CMK (cell line): ENCODE measurements around the gene ZC4H2.
"Not testable (repeated sequence)": the region's sequence is repeated elsewhere in the genome, so short reads cannot be mapped to it uniquely, and the experiment has no call there.

Experiments
- DNase-seq: peaks from one replicate; pipeline ENCODE4 v3.0.0-alpha.2; 2010; ENCODE audit warnings: low read depth

Gene ZC4H2, protein sequence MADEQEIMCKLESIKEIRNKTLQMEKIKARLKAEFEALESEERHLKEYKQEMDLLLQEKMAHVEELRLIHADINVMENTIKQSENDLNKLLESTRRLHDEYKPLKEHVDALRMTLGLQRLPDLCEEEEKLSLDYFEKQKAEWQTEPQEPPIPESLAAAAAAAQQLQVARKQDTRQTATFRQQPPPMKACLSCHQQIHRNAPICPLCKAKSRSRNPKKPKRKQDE

DNA sequence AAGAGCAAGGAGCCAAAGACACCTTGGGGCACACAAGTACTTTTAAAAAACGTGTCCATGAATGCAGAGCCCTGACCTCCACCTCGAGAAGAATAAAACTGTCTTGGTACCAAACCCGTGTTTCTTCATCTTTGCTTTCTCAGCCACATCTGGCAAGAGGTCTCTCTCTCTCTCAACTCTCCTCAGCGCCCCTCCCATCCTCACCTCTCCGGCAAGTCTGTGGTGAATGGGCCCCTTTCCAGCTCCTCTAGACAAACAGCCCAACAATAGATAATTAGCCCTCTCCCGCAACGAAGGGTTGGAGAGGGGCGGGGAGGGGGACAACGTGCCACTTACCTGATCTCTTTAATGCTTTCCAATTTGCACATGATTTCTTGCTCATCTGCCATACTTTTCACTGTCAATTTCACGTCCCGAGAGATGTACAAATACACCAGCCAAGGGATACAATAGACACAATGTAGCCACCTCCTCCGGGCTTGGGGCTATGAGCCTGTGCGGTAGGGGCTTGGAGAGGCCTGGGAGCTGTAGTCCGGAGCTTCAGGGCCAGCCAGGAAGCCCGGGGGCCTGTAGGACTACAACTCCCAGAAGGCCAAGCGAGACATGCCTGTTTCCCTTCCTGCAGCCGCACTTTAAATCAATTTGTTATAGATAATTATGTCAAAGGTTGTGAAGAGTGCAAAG lies at the start of gene ZC4H2:
TSS of gene ZC4H2 (minus strand) at position 462 of the 684 bp plus-strand sequence. CDS start at position 389, 73 bp downstream.
- DNase-seq: no peak

DNA sequence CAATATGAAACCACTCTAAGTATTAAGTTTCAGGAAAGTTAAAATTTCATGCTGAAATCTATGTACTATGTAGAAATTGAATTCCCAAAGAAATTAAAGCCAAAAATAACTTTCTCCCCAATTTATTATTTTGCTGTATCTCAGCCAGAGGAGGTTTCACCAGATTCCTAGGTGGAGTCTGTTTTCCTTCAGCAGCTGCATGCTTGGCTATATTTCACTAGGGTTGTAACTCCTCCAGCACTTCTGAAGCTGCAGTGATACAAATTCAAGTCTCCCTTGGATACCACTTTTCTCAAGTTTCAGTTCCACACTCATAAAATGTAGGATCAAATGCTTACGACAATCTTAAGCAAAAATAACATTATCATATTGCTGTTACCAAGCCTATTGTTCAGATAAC lies 41.2 kb upstream of the ZC4H2 start:
- no peak for DNase-seq

DNA sequence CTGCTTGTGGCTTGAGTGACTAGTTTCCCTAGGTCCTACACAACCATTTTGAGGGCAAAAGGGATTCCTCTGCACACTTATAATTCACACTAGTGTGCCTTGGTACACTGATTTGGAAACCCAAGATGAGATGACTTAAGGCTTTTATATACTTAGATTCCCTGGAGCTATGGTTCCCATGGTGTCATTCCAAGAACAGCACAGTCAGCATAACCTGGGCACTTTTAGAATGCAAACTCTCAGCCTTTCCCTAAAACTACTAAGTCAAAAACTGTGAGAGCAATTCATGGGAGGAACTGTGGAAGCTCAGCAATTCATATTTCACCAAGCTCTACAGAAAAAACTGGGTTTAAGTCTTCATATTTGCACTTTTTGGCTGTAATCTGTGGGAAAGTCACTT lies 38.0 kb upstream of the ZC4H2 start:
- no peak for DNase-seq

DNA sequence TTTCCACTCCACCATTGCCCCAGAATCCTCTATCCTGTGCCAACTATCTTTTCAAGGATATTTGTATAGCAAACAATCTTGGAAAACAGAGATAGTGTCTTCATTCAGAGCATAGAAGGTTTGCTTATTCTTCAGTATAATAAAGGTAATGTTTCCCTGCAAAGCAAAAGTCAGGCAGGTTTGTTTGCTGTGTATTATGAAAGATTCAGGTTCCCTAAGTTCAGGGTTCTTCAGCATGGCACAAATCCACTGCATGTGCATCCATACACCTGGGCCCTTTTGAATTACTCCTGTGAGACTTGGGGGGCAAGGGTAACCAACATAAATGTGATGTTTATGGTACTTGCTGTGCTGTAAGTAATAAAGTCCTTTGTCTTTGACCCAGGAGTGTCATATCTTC lies 33.2 kb upstream of the ZC4H2 start:
- DNase-seq: no peak

DNA sequence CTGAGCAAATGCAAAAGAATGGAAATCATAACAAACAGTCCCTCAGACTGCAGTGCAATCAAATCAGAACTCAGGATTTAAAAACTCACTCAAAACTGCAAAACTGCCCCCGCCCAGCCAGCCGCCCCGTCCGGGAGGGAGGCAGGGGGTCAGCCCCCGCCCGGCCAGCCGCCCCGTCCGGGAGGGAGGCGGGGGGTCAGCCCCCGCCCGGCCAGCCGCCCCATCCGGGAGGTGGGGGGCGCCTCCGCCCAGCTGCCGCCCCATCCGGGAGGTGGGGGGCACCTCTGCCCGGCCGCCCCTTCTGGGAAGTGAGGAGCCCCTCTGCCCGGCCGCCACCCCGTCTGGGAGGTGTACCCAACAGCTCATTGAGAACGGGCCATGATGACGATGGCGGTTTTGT lies 26.0 kb upstream of the ZC4H2 start:
- DNase-seq: not testable (repeated sequence)

DNA sequence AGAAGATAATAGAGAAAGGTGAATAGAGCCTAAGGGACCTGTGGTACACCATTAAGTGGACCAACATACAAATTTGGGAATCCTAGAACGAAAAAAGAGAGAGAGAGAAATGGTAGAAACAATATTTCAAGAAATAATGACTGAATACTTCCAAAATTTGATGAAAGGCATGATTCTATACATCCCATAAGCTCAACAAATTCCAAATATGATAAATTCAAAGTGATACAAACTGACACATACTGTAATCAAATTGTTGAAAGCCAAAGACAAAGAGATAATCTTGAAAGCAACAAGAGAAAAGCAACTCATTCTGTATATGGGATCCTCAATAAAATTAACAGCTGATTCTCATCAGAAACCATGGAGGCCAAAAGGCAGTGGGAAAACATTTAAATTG lies 20.6 kb upstream of the ZC4H2 start:
- DNase-seq: no peak

DNA sequence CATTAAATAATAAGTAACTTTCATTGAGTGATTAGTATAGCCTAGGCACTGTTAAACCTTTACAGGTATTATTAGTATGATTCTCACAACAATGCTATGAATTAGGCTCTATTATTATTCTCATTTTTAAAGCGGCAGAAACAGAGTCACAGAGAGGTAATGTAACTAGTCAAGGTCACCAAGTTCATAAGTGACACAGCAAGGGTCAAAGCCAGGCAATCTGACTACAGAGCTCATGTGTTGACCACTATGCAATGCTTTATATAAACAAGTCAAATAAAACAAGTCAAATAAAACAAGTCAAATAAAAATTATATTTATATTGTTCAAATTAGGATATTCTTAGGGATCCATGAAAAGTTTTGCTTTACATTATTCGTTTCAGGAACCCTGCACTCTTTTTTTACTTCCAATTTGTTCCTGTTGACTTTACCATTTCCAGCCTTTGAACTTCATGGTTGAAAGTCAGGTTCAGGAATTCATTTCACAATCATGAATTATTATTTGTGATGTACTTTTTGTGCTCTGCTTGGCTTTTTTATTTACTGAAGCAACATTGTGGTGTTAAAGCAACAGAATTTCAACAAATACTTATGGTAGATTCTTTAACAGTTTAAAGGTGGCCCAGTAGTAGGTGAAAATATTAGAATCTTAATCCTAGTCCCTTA lies 18.0 kb upstream of the ZC4H2 start:
- no peak for DNase-seq

DNA sequence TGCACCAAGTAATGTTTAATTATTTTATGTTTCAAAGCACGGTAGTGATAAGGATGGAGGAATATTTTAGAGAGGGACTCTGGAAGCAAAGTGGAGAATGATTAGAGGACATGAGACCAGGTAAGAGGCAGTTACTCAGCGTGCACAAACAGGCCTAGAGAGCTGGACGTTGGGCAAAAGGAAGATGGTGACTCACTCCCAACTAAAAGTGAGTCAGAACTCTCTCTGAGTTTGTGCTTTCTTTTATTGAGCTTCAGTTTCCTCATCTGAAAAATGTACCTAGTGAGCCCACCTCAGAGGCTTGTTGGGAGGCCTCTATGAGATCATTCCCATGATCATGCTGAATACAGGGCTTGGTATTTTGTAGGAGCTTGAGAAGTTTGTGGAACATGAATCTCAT lies 1.6 kb upstream of the ZC4H2 start:
- no peak for DNase-seq

DNA sequence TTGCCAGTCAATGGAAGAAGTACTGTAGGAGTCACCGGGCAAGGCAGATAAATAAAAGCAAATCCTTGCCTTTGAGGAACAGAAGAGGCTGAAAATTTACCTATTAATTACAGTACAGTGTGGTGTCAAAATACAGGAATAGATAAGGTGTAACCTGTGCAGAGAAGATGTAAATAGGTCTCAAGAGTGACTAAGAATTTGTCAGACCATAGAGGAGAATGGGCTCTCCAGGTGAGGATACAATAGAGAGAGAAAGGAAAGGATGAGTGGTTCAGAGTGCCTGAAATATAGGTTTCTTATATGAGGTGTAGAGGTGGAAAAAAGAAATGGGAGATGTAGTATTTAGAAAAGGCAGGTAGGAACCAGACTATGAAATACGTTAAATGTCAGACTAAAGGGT lies 801 bp upstream of the ZC4H2 start:
- DNase-seq: no peak

DNA sequence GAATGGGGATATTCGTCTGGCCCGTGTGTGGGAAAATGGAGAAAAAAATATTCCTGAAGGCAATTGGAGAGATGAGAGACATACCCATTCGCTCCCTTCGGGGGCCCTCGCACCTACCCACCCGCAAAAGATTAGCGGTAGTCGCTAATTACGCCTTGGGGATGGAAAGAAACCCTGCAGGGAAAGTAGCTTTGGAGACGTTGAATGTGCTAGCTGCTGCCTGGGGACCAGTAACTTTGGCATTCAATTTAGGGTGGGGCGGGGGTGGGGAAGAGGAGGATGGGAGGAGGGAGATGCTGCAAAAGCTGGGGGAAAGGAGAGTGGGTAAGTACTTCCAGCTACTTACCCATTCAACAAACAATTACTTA lies 407 bp upstream of the ZC4H2 start:
- no peak for DNase-seq

DNA sequence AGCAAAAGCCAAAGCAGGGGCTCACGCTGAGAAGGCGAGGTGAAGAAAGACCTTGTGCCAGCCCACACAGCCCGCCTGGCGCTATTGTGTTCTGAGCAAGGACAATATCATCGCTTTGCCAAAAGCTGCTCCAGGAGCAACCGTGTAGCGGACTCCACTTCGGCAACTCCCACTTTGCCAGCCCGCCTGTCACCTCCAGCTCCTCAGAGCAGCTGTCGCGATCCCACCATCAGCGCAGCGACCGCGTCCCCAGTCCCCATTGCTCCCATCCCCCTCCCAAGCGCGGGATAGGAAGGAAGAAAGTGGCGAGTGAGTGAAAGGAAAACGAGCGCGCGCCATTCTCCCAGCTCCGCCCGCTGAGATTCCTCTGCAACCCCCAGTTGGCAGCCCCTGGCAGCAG lies 759 bp downstream of the ZC4H2 start:
- DNase-seq: no peak

DNA sequence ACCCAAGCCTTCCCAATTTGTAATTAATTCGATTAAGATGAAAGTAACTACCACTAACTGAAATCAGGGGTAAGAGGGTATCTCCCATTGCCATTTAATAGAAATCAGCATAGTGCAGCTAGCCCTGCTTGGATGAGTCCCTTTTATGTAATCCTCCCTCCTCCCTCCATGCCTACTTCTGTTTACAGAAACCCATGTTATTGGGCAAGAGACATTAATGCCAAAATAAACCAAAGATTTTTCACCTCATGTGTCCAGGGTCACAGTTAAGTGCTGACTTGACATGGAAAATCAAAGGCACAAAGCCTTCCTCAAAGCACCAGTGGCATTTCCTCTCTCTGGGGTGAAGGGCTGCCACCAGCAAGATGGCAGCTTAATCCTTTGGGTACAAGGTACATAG lies 50.8 kb downstream of the ZC4H2 start:
- DNase-seq: no peak

DNA sequence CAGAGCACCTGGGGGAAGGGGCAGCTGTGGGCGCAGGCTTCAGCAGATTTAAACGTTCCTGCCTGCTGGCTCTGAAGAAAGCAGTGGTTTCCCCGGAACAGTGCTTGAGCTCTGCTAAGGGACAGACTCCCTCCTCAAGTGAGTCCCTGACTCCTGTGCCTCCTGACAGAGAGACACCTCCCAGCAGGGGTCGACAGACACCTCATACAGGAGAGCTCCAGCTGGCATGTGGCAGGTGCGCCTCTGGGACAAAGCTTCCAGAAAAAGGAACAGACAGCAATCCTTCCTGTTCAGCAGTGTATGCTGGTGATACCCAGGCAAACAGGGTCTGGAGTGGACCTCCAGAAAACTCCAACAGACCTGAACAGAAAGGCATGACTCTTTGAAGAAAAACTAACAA lies 68.1 kb downstream of the ZC4H2 start:
- DNase-seq: no peak

DNA sequence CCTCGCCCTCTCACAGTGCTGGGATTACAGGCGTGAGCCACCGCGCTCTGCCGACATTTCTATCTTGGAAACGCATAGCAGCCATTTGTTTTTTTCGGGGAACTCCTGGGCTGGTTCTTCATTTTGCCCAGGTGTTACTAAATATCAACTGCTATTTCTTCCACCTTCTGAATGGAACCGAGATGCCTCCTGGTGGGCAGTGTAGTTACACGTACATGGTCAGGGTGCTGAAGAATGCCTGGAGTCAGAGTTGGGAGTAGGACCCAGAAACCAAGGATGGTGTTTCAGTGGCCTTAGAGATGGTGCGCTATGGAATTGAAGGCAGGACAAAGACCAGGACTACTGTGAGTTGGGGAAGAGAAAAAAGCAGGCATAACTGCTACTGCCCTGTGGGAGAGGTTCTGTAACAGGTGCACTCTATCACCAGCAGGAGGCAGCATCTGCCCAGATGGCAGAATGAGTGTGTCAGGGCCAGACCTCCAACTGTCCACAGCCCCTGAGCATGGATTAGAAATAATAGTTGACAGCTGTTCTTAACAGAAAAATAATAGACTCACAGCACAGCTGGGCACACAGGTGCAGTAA lies 81.7 kb downstream of the ZC4H2 start:
- peak; percentile 3 for DNase-seq

DNA sequence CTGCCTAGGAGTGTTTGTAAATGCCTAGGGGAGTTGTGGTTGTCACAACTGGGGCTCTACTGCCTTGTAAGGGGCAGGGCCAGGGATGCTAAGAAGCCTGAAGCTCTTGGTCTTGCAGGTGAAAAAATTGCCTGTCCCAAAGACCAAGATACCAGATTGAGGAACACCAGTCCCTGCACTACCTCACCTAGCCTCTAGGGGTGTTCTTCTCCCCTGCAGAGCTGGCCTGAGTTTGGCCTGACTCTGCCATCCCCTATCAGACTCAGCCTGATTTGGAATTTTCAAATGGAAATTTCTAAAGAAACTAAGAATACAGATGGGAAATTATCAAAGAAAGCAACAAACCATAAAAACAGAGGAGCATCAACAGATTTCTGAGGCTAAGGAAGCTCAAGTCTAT lies 90.4 kb downstream of the ZC4H2 start:
- DNase-seq: peak; percentile 8

DNA sequence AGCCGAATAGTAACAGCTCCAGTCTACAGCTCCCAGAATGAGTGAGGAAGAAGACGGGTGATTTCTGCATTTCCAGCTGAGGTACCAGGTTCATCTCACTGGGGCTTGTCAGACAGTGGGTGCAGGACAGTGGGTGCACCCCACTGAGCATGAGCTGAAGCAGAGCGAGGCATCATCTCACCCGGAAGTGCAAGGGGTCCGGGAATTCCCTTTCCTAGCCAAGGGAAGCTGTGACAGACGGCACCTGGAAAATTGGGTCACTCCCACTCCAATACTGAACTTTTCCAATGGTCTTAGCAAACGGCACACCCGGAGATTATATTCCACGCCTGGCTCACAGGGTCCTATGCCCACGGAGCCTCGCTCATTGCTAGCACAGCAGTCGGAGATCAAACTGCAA lies 97.5 kb downstream of the ZC4H2 start:
- not testable (repeated sequence) for DNase-seq

DNA sequence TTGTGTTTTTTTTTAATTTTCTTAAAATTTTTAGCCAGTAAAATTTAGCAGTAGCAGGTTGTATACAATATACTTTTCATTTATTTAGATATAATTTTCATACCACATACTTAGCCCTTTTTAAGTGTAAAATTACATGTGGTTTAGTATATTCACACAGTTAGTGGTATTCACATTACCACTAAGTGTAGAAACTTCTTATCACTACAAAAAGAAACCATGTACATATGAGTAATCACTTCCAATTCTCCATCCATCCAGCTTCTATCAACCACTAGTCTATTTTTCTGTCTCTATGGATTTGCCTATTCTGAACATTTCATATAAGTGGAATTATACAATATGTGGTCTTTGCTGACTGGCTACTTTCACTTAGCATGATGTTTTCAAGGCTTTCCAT lies 109.0 kb downstream of the ZC4H2 start:
- no peak for DNase-seq
